ENCODE data around the gene RNF130. TPM values are rescaled to one million over a fixed set of nuclear protein-coding genes. Genes with fewer than 3 reads are reported as not detected.

The RNF130 gene
- total and polyA plus RNA-seq, 9 of the 15 experiments (the other 6 are each of a cell fraction or from before 2014, with no cell fraction given) = 5.8 to 39.4 (median 27.1) TPM

GRCh38 chr5:179907556-179908324 is 163.8 kb downstream of the RNF130 start, which contains the start of gene TBC1D9B (continued):
- TF ChIP-seq ZNF584 (CRISPR knock-in tag; IDR thresholded peaks at IDR 0.05; ENCODE audit: low read depth) (no peak), NCOA1 (IDR thresholded peaks at IDR 0.05; ENCODE audit: low read depth) (no peak), CBX5 (IDR thresholded peaks at IDR 0.05; ENCODE audit: borderline replicate concordance, low read depth) (no peak), ARID3B (CRISPR knock-in tag; IDR thresholded peaks at IDR 0.05; ENCODE audit: borderline replicate concordance) (no peak), NUFIP1 (IDR thresholded peaks at IDR 0.05; ENCODE audit: partially characterized antibody) (no peak), NFXL1 (CRISPR knock-in tag; IDR thresholded peaks at IDR 0.05) (no peak), ELF1 (tag; IDR thresholded peaks at IDR 0.05) (peak; percentile 89), EZH2 (IDR thresholded peaks at IDR 0.05; ENCODE audit: borderline replicate concordance, low read depth, low read length) (no peak), ELF4 (CRISPR knock-in tag; IDR thresholded peaks at IDR 0.05) (no peak), ZEB2 (IDR thresholded peaks at IDR 0.05) (no peak), SIN3A (IDR thresholded peaks at IDR 0.05; ENCODE audit: borderline replicate concordance in 2 of 2, control insufficient read depth in 1 of 2, low read depth in 2 of 2, low read length in 2 of 2) (0 out of 4 replicates have a peak, but pooled peaks of 1 of the 2 experiments have one; percentile 34), ZNF311 (CRISPR knock-in tag; IDR thresholded peaks at IDR 0.05) (no peak), MAFG (tag; conservative IDR thresholded peaks at IDR 0.05) (no peak), ZNF57 (CRISPR knock-in tag; IDR thresholded peaks at IDR 0.05) (no peak), TRIM25 (IDR thresholded peaks at IDR 0.05; ENCODE audit: borderline replicate concordance) (no peak), MBD2 (IDR thresholded peaks at IDR 0.05; ENCODE audit: borderline replicate concordance, low read depth) (no peak), ASH1L (IDR thresholded peaks at IDR 0.05; ENCODE audit: borderline replicate concordance, low read depth, partially characterized antibody) (no peak), ILF3 (IDR thresholded peaks at IDR 0.05; ENCODE audit: borderline replicate concordance) (no peak), GATA2 (CRISPR knock-in tag; IDR thresholded peaks at IDR 0.05) (no peak), IRF9 (tag; IDR thresholded peaks at IDR 0.05) (no peak), FIP1L1 (IDR thresholded peaks at IDR 0.05; ENCODE audit: low read depth, low read length, poor library complexity, severe bottlenecking) (peak; percentile 42), RFX1 (IDR thresholded peaks at IDR 0.05) (no peak), EGR1 (conservative IDR thresholded peaks at IDR 0.05) (peak; percentile 42; the same call in 1 of the 2 replicates)
